HG02981 (cell line): ENCODE measurements around the gene RPL39.
"Not testable (repeated sequence)": the region's sequence is repeated elsewhere in the genome, so short reads cannot be mapped to it uniquely, and the experiment has no call there.

Experiments
- ATAC-seq: cut with Tn5 transposase; IDR thresholded peaks from one replicate; pipeline ENCODE4 v1.9.1; 2021; ENCODE audit warnings: mild to moderate bottlenecking, moderate library complexity; ENCODE audit not compliant: unreplicated experiment

Gene RPL39

DNA sequence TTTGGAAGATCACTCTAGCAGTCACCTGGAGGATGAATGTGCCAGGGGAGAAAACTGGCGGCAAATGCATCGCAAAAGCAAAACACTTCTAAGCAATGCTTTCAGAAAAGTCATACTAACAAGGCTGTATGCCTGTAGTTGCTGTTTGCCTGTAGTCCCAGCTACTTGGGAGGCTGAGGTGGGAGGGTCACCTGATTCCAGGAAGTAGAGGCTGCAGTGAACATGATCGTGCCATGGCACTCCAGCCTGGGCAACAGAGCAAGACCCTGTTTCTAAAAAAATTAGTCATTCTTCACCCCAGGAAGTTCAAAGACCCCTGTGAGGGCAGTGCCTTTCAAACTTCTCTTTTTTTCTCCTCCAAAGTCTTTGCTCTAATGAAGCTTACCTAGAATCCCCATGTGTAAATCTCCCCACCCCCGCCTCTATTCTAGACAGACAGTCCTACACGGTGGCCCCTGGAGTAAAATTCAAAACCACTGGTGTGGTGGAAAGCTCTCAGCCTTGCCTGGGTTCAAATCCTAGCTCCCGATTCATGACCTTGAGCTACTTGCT lies 27.5 kb downstream of the RPL39 start:
- ATAC-seq = no peak

DNA sequence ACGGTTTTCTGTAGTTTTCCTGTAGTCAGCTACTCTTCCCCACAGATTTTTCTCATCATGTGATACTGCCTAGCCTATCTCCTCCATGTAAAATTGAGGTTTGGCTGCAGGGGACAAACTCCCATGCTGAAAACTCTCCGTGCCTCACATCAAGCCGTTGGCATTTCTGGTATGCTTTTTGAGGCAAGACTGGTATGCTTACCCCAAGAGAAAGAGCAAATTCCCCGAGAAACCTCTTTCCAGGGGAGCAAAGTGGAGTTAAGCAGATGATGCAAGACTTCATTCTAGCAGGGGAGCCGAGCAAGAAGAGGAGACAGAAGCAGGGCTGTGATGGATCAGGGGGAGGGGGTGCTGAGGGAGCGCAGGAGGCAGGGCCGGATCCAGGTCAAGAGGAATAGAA lies 28.2 kb downstream of the RPL39 start:
- ATAC-seq = no peak

DNA sequence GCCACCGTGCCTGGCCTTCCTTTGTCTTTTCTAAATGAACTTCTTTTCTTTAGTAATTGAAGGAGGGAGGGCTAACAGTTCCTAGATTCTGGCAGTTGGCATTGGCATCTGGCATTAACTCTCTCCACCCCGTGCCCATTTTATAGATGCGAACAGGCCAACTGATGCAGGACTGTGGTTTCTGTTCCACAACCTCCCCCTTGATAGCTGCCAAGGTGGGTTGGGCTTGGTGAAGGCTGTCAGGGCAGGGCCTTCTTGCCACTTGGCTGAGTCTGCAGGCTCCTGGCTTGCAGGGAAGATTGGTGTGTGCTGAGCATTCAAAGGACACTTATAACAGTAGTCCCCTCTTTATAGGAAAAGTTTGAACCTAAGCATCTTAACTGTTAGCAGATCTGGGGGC lies 28.7 kb downstream of the RPL39 start:
- ATAC-seq = no peak

DNA sequence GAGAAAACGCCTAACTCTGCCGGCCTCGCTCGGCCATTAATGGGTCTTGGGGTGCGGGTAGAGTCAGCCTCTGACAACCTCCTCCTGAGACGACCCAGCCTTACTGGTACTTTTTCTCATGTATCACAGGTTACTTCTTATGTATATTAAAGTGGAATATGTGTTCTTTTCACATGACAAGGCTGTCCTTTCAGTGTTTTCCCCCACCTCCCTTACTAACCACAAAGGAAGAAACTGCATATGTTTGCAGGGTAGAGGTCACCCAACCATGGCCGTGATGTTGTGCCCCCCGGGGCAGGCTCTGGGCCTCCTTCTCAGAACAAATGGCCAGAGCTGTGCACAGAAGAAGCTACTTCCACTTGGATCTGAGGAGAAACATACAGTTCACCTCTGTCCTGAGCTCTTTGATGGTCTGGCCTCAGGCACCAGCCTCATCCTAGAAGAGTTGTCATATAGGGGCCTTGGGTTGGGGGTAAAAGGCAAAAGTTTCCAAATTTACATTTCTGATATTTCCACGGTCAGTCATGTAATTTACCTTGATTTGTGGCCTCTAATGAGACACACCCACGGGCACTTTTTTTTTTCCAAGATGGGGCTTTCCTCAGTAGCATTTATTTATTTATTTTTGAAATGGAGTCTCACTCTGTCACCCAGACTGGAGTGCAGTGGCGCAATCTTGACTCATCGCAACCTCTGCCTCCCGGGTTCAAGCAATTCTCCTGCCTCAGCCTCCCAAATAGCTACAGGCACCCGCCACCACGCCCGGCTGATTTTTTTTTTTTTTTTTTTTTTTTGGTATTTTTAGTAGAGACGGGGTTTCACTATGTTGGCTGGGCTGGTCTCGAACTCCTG lies 31.2 kb downstream of the RPL39 start:
- no peak for ATAC-seq

DNA sequence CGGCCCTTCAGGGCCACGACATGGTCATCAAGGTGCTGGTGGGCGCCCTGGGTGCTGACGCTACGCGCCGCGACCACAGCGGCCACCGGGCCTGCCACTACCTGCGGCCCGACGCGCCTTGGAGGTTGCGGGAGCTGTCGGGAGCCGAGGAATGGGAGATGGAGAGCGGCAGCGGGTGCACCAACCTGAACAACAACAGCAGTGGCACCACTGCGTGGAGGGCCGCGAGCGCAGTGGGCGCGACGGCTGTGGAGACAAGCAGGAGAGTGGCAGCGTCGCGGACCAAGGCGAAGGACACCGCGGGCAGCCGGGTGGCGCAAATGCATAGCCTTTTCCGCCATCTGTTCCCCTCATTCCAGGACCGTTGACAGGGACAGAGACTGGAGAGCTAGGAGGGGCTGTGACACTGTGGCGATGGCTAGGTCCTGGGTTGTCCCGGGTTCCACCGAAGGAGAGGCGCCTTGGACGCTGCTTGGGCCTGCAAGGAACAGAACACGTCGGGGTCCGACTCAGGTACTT lies 32.1 kb downstream of the RPL39 start:
- ATAC-seq = no peak

DNA sequence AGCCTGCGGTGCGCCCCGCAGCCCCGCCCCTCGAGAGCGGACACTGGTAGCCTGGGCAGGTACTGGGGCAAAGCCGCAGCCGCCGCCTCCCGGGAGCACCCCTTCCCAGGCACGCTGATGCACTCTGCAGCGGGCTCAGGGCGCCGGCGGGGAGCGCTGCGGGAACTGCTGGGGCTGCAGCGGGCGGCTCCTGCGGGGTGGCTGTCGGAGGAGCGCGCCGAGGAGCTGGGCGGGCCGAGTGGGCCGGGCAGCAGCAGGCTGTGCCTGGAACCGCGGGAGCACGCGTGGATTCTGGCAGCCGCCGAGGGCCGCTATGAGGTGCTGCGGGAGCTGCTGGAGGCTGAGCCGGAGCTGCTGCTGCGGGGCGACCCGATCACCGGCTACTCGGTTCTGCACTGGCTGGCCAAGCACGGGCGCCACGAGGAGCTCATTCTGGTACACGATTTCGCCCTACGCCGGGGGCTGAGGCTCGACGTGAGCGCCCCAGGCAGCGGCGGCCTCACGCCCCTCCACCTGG lies 32.6 kb downstream of the RPL39 start:
- no peak for ATAC-seq

DNA sequence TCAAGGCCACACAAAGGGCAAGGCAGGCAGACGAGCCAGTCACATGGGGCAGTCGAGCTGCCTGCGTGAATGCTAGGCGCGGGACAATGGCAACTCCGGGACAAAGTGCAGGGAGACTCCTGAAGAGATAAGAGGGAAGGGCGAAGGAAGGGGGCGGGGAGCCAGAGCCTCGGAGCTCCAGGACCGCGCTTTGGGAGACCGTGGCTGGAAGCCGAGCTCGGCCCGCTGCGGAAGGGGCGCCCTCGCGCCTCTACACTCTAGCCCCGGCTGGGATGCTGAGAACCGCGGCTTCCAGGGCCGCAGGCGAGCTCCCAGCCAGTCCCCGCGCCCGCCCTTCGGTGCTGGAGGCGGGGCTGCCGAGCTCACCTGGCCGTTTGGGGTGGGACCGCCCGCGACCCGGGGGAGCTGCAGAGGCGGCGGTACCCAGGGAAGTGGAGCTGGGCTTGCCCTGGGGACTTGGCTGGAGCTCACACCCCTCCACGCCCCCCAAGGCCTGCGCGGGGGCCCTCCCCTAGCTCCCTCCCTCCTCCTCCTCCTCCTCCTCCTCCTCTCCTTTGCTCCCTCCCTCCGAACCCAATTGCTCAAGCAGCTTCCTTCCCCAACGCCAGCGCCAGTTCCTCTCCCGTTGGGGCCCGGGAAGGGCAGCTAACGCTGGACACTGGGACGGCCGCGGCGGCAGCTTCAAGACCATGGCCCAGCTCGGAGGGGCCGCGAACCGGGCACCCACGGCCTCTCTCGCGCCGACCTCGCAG lies 33.3 kb downstream of the RPL39 start, which contains the start of gene SOWAHD:
Gene SOWAHD, plus strand, starts transcription at position 610 of the 752 bp plus-strand sequence. Its CDS starts 80 bp downstream, at position 690.
- ATAC-seq = no peak

DNA sequence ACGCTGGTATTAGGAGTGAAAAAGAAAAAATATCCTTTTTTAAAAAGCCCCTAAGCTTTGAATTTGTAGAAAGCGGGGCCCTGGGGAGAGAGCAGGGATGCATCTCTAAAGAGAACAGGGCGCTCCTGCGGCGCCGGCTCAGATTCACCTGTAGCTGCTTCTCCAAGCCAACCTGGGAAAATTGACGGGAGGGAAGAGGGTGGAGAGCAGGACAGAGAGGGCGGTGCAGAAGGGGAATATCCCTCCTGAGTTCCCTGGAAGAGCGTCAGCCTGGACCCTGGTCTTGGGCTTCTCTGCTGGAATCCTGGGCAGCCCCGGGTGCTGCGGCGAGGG lies 33.8 kb downstream of the RPL39 start:
- ATAC-seq = no peak

DNA sequence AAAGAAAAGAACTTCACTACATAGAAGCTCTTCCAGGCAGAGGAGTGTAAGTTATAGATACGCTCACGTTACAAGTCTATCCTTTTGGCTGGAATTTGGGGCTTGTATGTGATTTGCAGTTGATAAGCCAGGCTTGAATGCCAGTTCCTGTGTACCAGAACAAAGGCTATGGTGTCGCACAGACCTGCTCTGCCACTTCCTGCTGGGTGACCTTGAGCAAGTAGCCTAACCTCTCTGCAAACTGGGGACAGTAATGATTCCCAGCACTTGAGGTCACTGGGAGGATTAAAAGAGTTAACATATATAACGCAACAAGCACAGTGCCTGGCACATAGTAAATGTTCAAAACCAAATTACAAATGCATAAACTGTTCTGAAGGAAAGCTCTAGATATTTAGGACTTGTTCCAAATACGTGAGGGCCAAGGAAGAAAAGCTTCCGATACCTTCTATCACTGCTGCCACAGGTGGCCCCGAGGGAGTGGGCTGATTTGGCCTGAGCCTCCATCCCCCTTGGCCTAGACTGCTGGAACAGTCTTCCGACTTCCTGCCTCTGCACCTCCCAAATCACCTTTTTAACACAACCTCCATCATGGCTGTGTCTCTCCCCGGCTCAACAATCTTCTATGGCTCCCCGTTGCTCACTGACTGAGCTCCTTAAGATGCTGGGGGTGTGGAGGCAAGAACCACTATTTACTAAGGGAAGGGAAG lies 34.3 kb downstream of the RPL39 start:
- no peak for ATAC-seq

DNA sequence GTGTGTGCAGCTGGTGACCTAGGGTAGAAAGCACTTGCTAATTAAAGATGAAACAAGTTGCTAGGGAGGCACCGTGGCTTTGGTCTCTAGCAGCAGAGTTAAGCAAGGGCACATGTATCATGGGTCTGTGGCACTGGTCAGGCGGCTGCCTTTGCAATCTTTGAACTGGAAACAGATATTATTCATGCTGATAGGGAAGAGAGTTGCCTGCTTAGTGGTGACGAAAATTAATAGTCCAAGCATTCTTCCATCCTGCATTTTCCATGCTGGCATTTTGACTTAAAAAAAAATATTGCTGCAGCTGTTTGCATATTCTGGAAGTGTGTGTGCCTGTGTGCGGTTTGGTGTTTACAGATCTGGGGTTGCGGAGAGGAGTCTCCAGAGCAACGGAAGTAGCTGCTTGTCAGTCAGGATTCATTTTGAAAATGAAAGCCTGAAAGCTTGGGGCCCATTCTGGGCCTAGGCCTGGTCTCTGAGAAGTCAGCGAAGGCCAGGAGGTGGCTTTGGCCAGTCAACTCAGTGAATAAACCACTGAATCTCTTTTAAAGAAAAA lies 35.4 kb downstream of the RPL39 start:
- ATAC-seq = peak; percentile 71

DNA sequence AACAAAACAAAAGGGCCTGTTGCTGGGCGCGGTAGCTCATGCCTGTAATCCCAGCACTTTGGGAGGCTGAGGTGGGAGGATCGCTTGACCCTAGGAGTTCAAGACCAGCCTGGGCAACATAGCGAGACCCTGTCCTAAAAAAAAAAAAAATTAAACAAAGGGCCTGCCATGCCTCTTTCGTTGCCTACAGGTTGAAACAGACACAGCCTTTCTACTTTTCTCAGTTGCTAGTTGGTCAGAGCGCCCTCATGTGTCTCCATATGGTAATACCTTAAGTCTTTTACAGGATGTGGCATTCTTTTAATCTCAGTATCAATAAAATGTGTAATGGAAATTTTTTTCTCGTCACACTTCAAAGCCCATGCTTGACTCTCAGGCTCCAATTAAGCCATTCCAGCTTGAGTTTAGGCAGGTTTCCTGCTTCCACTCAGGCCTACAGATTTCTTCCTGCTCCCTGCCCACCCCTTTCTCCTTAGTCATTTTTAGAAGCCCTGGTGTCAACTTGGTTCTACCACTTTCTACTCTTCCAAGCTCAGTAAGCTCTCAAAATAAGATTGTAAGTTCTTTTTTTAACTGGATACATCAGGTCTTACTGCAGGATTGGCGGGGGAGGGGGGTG lies 37.7 kb downstream of the RPL39 start:
- ATAC-seq = no peak

DNA sequence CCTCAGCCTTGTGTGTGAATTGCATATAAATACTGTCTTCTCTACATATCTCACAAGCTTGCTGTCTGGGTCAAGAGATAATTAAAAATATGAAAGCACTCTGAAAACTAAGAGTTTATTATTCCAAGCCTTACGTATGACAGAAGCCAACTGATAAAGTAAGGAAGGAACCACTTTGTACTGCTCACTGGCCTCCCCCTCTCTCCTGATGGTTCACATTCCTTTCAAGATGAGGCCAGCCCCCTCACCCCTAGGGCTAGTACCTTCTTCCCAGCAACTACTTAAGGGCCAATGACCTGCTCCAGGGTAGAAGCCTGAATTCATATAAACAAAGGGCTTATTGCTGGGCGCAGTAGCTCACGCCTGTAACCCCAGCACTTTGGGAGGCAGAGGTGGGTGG lies 38.4 kb downstream of the RPL39 start:
- no peak for ATAC-seq

DNA sequence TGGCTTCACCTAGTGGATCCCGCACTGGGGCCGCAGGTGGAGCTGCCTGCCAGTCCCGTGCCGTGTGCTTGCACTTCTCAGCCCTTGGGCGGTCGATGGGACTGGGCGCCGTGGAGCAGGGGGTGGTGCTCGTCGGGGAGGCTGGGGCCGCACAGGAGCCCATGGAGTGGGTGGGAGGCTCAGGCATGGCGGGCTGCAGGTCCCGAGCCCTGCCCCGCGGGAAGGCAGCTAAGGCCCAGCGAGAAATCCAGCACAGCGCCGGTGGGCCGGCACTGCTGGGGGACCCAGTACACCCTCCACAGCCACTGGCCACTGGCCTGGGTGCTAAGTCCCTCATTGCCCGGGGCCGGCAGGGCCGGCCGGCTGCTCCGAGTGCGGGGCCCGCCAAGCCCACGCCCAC lies 40.7 kb downstream of the RPL39 start:
- ATAC-seq = not testable (repeated sequence)

DNA sequence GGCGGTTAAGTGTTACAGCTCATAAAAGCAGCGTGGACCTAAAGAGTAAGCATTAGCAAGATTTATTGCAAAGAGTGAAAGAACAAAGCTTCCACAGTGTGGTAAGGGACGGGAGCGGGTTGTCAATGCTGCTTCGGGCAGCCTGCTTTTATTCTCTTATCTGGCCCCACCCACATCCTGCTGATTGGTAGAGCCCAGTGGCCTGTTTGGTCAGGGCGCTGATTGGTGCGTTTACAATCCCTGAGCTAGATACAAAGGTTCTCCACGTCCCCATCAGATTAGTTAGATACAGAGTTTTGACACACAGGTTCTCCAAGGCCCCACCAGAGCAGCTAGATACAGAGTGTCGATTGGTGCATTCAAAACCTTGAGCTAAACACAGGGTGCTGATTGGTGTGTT lies 41.3 kb downstream of the RPL39 start:
- ATAC-seq = not testable (repeated sequence)

DNA sequence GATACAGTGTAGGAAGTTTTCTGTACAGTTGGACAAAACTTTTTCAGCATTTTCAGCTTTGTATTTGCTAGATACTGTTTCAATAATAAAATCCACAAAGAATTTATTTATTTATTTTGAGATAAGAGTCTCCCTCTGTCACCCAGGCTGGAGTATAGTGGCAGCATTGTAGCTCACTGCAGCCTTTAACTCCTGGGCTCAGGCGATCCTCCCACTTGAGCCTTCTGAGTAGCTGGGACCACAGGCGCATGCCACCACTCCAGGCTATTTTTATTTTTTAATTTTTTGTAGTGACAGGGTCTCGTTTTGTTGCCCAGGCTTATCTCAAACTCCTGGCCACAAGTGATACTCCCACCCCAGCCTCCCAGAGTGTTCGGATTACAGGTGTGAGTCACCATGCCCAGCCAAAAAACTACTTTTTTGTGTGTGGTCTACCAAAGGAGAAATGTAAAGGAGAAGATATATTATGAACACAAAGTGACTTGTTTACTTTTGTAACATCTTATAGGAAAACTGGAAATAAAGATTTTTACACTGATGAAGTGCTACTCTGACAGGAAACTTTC lies 46.1 kb downstream of the RPL39 start:
- no peak for ATAC-seq

DNA sequence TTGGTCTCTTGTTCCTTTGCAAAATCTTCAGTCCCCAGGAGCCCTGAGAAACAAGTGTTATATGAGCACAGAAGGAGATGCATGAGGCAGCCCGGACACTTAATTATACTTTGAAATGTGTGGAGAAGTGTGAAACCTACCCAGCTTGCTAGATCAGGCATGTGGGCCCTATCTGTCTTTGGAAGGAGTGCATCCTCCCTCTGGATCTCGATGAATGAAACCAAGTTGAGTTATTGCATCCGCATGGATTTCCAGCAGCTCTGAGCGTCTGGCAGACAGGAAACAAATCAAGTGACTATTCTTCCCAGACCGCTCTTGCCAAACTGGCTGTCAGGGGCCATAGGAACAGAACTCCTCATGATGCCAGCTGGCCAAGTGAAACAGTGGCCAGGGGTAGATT lies 52.7 kb downstream of the RPL39 start:
- no peak for ATAC-seq
